Erythroblast (primary cell): Measurements from ENCODE around the gene RAD51C.

Experiments
- GATA1 ChIP-seq: IDR thresholded peaks from 2 replicates; pipeline ENCODE4 v1.6.1; 2011; ENCODE audit warnings: low read depth, mild to moderate bottlenecking, control low read depth, low read length, moderate library complexity
- POLR2A ChIP-seq: IDR thresholded peaks from 2 replicates; pipeline ENCODE4 v1.6.1; 2011; ENCODE audit warnings: mild to moderate bottlenecking, low read length

GRCh38 chr17:58758890-58759289 is 66.5 kb downstream of the RAD51C start:
- TF ChIP-seq POLR2A (no peak), GATA1 (no peak)
